ENCODE data around the gene CNOT2.

GRCh38 chr12:70275045-70275444 is 31.8 kb downstream of the CNOT2 start:
- TF ChIP-seq MAX (IDR thresholded peaks at IDR 0.05; ENCODE audit: insufficient read depth, insufficient read length) (no peak), EZH2 (IDR thresholded peaks at IDR 0.05; ENCODE audit: borderline replicate concordance, low read depth, low read length, severe bottlenecking) (no peak)

Measured in endothelial cell of umbilical vein (primary cell).